Brain microvascular endothelial cell (primary cell): Measurements from ENCODE around the gene NFXL1.

Source experiments
- DNase-seq: peaks from one replicate; pipeline ENCODE4 v3.0.0-alpha.2; 2020
- H3K27ac ChIP-seq: fragments of 250-450 bp; sonication (Bioruptor Pico); 2 replicates; pipeline ENCODE4 v1.5.1; 2020; ENCODE audit warnings: mild to moderate bottlenecking, moderate library complexity
- H3K27me3 ChIP-seq: fragments of 250-450 bp; sonication (Bioruptor Pico); replicated peaks from 2 replicates; pipeline ENCODE4 v1.5.1; 2020; ENCODE audit warnings: mild to moderate bottlenecking
- H3K36me3 ChIP-seq: fragments of 250-450 bp; sonication (Bioruptor Pico); replicated peaks from 2 replicates; pipeline ENCODE4 v1.5.1; 2020; ENCODE audit warnings: mild to moderate bottlenecking
- H3K4me3 ChIP-seq: 2 replicates; pipeline ENCODE4 v1.5.1; 2011; ENCODE audit warnings: low read depth, mild to moderate bottlenecking, control low read depth, low read length, moderate library complexity
- in situ Hi-C: cut with HindIII; loops from 2 replicates; pipeline ENCODE4 v1.10.0; 2017; ENCODE audit warnings: low sequenced_read_pairs, low pct_ligation_motif_present
- TF ChIP-seq, protein P1 (sequence below): IDR thresholded peaks from 2 replicates; pipeline ENCODE4 v1.5.1; 2011; ENCODE audit warnings: low read depth, mild to moderate bottlenecking, moderate library complexity, low read length, control low read depth, inconsistent platforms; ENCODE audit errors: missing control alignments

The NFXL1 gene

DNA sequence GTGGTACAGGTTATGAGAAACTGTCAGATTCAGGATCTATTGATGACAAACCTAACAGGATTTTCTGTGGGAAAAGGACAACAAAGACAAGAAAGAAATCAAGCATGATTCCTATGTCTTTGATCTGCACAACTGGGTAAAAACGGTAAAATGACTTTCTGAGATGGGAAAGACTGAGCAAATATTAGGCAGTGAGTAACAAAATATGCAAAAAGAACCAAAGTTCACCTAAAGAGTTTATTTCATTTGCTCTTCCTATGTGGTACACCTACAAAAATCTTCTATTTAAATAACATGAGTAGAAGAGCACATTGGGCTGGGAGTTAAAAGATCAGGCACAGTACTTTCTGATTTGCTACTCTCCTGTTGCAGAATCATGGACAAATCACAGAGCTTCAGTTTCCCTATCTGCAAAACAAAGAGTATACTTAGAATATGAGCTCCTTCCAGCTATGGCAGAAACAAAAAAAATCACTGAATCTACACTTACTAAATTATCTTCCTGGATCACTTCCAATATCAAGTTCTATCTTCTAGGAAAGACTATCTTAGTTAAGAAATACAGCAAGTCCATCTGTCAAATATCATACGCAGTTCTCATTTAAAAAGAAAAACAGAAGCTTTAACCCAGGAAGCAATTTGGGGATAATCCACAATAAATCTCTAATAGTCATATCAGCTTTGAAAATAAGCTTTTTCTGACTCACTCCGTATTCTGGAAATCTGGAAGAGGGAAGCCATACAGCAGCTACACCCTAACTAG lies 37.4 kb downstream of the NFXL1 start:
- no peaks in the 10 kb centered on the region for H3K27me3 ChIP-seq
- in situ Hi-C loops: no loop called here
- H3K4me3 ChIP-seq: no peak overlapping the region
- H3K36me3 ChIP-seq: peaks cover 37% of the 10 kb centered on the region
- H3K27ac ChIP-seq: no peak overlapping the region
- TF ChIP-seq, protein P1, sequence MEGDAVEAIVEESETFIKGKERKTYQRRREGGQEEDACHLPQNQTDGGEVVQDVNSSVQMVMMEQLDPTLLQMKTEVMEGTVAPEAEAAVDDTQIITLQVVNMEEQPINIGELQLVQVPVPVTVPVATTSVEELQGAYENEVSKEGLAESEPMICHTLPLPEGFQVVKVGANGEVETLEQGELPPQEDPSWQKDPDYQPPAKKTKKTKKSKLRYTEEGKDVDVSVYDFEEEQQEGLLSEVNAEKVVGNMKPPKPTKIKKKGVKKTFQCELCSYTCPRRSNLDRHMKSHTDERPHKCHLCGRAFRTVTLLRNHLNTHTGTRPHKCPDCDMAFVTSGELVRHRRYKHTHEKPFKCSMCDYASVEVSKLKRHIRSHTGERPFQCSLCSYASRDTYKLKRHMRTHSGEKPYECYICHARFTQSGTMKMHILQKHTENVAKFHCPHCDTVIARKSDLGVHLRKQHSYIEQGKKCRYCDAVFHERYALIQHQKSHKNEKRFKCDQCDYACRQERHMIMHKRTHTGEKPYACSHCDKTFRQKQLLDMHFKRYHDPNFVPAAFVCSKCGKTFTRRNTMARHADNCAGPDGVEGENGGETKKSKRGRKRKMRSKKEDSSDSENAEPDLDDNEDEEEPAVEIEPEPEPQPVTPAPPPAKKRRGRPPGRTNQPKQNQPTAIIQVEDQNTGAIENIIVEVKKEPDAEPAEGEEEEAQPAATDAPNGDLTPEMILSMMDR: no peak
- no peak for DNase-seq

DNA sequence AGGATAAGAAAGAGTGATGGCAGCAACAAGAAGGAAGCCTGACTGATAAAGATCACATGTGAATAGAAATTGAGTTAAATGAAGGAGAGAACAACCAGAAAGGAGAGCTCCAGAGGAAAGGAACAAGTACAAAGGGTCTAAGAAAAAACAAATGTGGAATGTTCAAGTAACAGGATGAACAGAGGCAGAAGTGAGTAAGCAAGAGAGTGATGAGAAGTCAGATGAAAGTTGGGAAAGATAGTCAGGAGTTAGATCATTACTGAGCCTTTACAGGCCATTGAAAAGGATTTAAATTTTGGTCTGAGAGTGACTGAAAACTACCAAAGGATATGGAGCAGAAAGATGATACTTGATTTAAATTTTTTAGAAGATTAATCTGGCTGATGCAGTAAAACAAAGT lies 38.1 kb downstream of the NFXL1 start:
- DNase-seq: no peak
- TF ChIP-seq, protein P1: no peak
- Histone ChIP-seq H3K36me3 (peaks cover 37% of the 10 kb centered on the region), H3K27ac (no peak overlapping the region), H3K4me3 (no peak overlapping the region), H3K27me3 (no peaks in the 10 kb centered on the region)
- in situ Hi-C loops: no loop called here

DNA sequence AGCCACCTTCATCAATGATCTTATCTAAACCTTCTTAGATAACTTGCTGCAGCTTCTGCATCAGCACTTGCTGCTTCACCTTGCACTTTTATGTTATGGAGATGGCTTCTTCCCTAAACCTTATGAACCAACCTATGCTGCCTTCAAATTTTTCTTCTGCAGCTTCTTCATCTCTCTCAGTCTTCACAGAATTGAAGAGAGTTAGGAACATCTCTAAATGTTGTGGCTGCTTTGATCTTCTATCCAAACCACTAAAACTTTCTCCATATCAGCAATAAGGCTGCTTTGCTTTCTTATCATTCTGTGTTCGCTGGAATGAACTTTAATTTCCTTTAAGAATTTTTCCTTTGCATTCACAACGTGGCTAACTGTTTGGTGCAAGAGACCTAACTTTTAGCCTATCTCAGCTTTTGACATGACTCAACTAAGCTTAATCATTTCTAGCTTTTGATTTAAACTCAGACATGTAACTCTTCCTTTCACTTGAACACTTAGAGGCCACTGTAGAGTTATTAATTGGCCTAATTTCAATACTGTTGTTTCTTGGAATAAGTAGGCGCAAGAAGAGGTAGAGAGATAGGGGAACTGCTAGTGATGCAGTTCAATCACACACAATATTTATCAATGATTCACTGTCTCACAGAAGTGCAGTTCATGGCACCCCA lies 40.4 kb downstream of the NFXL1 start:
- no peak for DNase-seq
- H3K36me3 ChIP-seq: peaks cover 37% of the 10 kb centered on the region
- H3K27me3 ChIP-seq: no peaks in the 10 kb centered on the region
- H3K4me3 ChIP-seq: no peak overlapping the region
- TF ChIP-seq, protein P1: no peak
- H3K27ac ChIP-seq: no peak overlapping the region
- in situ Hi-C loops: no loop called here

DNA sequence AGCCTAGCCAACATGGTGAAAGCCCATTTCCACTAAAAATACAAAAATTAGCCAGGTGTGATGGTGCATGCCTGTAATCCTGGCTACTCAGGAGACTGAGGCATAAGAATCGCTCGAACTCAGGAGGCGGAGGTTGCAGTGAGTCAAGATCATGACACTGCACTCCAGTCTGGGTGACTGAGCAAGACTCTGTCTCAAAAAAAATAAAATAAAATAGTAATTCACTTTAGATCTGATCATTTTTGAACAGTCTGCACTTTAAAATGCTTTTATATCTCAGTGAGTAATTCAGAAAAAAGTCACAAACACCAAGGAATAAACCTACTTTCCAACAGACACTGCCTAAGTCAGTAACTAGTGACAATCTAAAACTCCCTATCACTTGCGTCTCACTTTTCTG lies 50.9 kb downstream of the NFXL1 start:
- TF ChIP-seq, protein P1: no peak
- Histone ChIP-seq H3K27ac (peak overlapping the region; percentile 72), H3K27me3 (no peaks in the 10 kb centered on the region), H3K36me3 (no peaks in the 10 kb centered on the region), H3K4me3 (no peak overlapping the region)
- DNase-seq: peak; percentile 40
- in situ Hi-C loops: no loop called here

DNA sequence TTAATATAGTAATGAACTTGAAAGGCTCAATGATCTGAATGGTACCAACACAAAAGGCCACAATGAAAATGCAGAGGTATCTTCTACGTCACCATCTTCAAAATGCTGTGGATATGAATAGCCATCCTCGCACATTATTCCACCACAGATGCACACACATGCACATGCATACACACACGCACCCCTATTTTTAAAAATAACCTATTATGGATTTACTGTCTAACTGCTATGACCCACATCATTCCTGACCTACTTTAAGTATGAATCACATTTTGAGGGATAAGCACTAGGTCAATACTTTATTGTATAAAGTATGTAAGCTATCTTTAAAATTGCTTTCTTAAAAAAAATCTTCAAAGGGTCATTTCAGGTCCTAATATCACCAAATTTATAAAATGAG lies 52.1 kb downstream of the NFXL1 start:
- peak overlapping the region; percentile 72 for H3K27ac ChIP-seq
- no peaks in the 10 kb centered on the region for H3K27me3 ChIP-seq
- TF ChIP-seq, protein P1: no peak
- H3K4me3 ChIP-seq: no peak overlapping the region
- peak; percentile 72 for DNase-seq
- H3K36me3 ChIP-seq: no peaks in the 10 kb centered on the region
- in situ Hi-C loops: no loop called here
